Prostate gland (tissue), 2 donors: ENCODE data around the gene CSTPP1. TPM values are rescaled to one million over a fixed set of nuclear protein-coding genes. Genes with fewer than 3 reads are reported as not detected.
"Not testable (repeated sequence)": the region's sequence is repeated elsewhere in the genome, so short reads cannot be mapped to it uniquely, and the experiment has no call there.

Experiments
- DNase-seq: peaks from one replicate; pipeline ENCODE4 v3.0.0-alpha.2; 2019; ENCODE audit warnings: low spot score
- H3K27ac ChIP-seq, 2 donors: fragments of 200-600 bp; sonication (generic); 2 replicates each; pipeline ENCODE4 v1.5.1; 2017 to 2019
- H3K27me3 ChIP-seq: fragments of 200-600 bp; sonication (generic); replicated peaks from 2 replicates; pipeline ENCODE4 v1.5.1; 2019; ENCODE audit not compliant: insufficient read depth
- H3K36me3 ChIP-seq, 2 donors: fragments of 200-600 bp; sonication (generic); 1 replicate in 1 of 2; 2 replicates in 1 of 2; pipeline versions ENCODE4 v1.5.1 to v1.8.1; 2017 to 2019
- H3K4me1 ChIP-seq: fragments of 200-600 bp; sonication (generic); replicated peaks from 2 replicates; pipeline ENCODE4 v1.5.1; 2019
- H3K4me3 ChIP-seq, 2 donors: fragments of 200-600 bp; sonication (generic); 2 replicates each; pipeline ENCODE4 v1.5.1; 2017 to 2019
- H3K9me3 ChIP-seq: fragments of 200-600 bp; sonication (generic); 2 replicates; pipeline ENCODE4 v1.5.1; 2017
- POLR2A ChIP-seq: fragments of 450-650 bp; IDR thresholded peaks from one replicate; pipeline ENCODE4 v1.6.1; 2016; ENCODE audit warnings: antibody characterized with exemption, mild to moderate bottlenecking
- POLR2AphosphoS5 ChIP-seq: sonication (generic); formaldehyde crosslinking; IDR thresholded peaks from one replicate; pipeline ENCODE4 v1.6.1; 2017; ENCODE audit warnings: antibody characterized with exemption
- WGBS: methylation state at CpG from one replicate; pipeline ENCODE4 v1.1.5; 2018; 5-methylcytosine and 5-hydroxymethylcytosine counted together
- intact Hi-C: fragments of 100-400 bp; cut with DNase I; formaldehyde crosslinking; loops from one replicate; pipeline ENCODE4 v1.14.2; 2022
- total RNA-seq, 2 donors: library from RNA; depleted of rRNA; stranded (reverse); fragments of >200 nt; gene quantifications; one replicate each; pipeline ENCODE4 v1.1.0, GENCODE V29; 2016
- TF ChIP-seq, protein P1 (sequence below), 4 experiments: fragments of 200-600 bp in 2 of 4; fragments of 450-650 bp in 2 of 4; sonication (generic) in 2 of 4; IDR thresholded peaks; 1 replicate in 3 of 4; 2 replicates in 1 of 4; pipeline ENCODE4 v1.5.1; 2016 to 2019; ENCODE audit warnings: antibody characterized with exemption in 4 of 4, mild to moderate bottlenecking in 2 of 4, moderate library complexity in 2 of 4

CSTPP1 gene
- total RNA-seq, 2 donors from 2014 or later, result 28.5 to 47.0 TPM

GRCh38 chr11:46961041-46961440 is 24.5 kb downstream of the CSTPP1 start:
- WGBS, result 95% methylated on average over 2 of the region's 2 CpGs
- no peak for DNase-seq
- no peaks in the 10 kb centered on the region for H3K4me1 ChIP-seq
- intact Hi-C loops, result no loop called here
- no peaks in the 10 kb centered on the region for H3K9me3 ChIP-seq
- TF ChIP-seq POLR2AphosphoS5 (no peak), POLR2A (no peak)
- H3K27ac ChIP-seq, result no peak overlapping the region
- no peaks in the 10 kb centered on the region for H3K27me3 ChIP-seq
- H3K4me3 ChIP-seq, result no peak overlapping the region
- no peaks in the 10 kb centered on the region for H3K36me3 ChIP-seq

- H3K27me3 ChIP-seq, H3K36me3 ChIP-seq, intact Hi-C loops, H3K4me1 ChIP-seq, H3K4me3 ChIP-seq, H3K9me3 ChIP-seq, H3K27ac ChIP-seq, DNase-seq: not testable (repeated sequence)
- WGBS, result 94% methylated on average over 3 of the region's 3 CpGs
Measured at GRCh38 chr11:46961886-46962285, 25.3 kb downstream of the CSTPP1 start.

GRCh38 chr11:46963844-46964243 is 27.3 kb downstream of the CSTPP1 start:
- Histone ChIP-seq H3K9me3 (no peaks in the 10 kb centered on the region), H3K4me3 (no peak overlapping the region), H3K4me1 (no peaks in the 10 kb centered on the region), H3K36me3 (no peaks in the 10 kb centered on the region), H3K27ac (no peak overlapping the region), H3K27me3 (no peaks in the 10 kb centered on the region)
- intact Hi-C loops, result no loop called here
- no peak for DNase-seq
- TF ChIP-seq, protein P1, sequence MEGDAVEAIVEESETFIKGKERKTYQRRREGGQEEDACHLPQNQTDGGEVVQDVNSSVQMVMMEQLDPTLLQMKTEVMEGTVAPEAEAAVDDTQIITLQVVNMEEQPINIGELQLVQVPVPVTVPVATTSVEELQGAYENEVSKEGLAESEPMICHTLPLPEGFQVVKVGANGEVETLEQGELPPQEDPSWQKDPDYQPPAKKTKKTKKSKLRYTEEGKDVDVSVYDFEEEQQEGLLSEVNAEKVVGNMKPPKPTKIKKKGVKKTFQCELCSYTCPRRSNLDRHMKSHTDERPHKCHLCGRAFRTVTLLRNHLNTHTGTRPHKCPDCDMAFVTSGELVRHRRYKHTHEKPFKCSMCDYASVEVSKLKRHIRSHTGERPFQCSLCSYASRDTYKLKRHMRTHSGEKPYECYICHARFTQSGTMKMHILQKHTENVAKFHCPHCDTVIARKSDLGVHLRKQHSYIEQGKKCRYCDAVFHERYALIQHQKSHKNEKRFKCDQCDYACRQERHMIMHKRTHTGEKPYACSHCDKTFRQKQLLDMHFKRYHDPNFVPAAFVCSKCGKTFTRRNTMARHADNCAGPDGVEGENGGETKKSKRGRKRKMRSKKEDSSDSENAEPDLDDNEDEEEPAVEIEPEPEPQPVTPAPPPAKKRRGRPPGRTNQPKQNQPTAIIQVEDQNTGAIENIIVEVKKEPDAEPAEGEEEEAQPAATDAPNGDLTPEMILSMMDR (IDR thresholded peaks at IDR 0.05), result no peak
- TF ChIP-seq POLR2AphosphoS5 (no peak), POLR2A (no peak)
- 98% methylated on average over 3 of the region's 3 CpGs for WGBS

DNA sequence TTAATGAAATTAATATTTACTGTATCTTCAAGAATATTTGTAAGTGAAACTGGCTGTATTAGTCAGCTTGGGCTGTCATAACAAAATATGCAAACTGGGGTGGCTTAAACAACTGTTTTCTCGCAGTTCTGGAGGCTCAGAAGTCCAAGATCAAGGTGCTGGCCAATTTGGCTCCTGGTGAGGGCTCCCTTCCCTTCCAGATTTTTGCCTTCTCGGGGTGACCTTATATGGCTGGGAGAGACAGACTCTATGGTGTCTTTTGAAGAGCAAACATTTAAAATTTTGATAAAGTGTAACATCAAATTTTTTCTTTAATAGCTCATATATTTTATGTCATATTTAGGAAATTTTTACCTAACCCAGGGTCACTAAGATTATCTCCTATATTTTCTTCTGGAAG is 30.2 kb downstream of the CSTPP1 start:
- TF ChIP-seq POLR2A (no peak), POLR2AphosphoS5 (no peak)
- TF ChIP-seq, protein P1 (IDR thresholded peaks at IDR 0.05), result no peak
- no peaks in the 10 kb centered on the region for H3K4me1 ChIP-seq
- WGBS, result 87% methylated on average over 2 of the region's 2 CpGs
- H3K9me3 ChIP-seq, result no peaks in the 10 kb centered on the region
- H3K27me3 ChIP-seq, result no peaks in the 10 kb centered on the region
- intact Hi-C loops, result no loop called here
- no peaks in the 10 kb centered on the region for H3K36me3 ChIP-seq
- H3K27ac ChIP-seq, result no peak overlapping the region
- DNase-seq, result no peak
- H3K4me3 ChIP-seq, result no peak overlapping the region

DNA sequence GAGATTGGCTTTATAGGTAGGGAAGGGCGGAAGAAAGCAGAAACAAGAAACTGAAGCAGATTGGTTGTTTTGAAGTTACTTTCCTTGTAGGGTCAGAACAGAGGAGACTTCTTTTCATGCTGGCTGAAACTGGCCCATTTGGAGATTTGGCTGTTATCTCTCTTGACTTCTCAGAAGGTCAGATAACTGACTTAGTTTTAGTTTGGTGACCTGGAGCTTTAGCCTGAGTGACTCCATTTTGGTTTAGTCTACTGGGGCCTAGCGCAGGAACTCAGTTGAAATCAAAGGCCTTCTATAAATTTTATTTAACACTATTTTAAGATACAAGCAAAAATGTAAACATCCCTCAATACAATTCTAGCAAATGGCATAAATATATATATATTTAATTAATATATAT is 31.4 kb downstream of the CSTPP1 start:
- intact Hi-C loops, result no loop called here
- Histone ChIP-seq H3K4me1 (no peaks in the 10 kb centered on the region), H3K9me3 (no peaks in the 10 kb centered on the region), H3K27me3 (no peaks in the 10 kb centered on the region), H3K4me3 (no peak overlapping the region), H3K27ac (no peak overlapping the region), H3K36me3 (no peaks in the 10 kb centered on the region)
- TF ChIP-seq, protein P1 (IDR thresholded peaks at IDR 0.05), result no peak
- TF ChIP-seq POLR2A (no peak), POLR2AphosphoS5 (no peak)
- WGBS, result 96% methylated on average over 2 of the region's 2 CpGs
- DNase-seq, result no peak

GRCh38 chr11:46969379-46969778 is 32.8 kb downstream of the CSTPP1 start:
- Histone ChIP-seq H3K27ac (no peak overlapping the region), H3K27me3 (no peaks in the 10 kb centered on the region), H3K4me1 (no peaks in the 10 kb centered on the region), H3K4me3 (no peak overlapping the region), H3K36me3 (no peaks in the 10 kb centered on the region), H3K9me3 (no peaks in the 10 kb centered on the region)
- 93% methylated on average over 2 of the region's 2 CpGs for WGBS
- TF ChIP-seq POLR2A, result no peak
- TF ChIP-seq, protein P1 (IDR thresholded peaks at IDR 0.05), result no peak
- no peak for TF ChIP-seq POLR2AphosphoS5
- intact Hi-C loops, result no loop called here
- DNase-seq, result no peak
